Activated CD4-positive, alpha-beta T cell treated with anti-CD3 and anti-CD28 coated beads, Interleukin-2, Interleukin-4, amounts not matched to agents 100 ng/mL and 50 ng/mL, durations not matched to agents 16 hours and 8 hours (primary cell): ENCODE results near the gene SLC25A38.

Source experiments
- DNase-seq: peaks from one replicate; pipeline ENCODE4 v3.0.0-alpha.2; 2020; ENCODE audit warnings: low spot score

SLC25A38 gene

GRCh38 chr3:39433642-39434041 is 50.5 kb downstream of the SLC25A38 start:
- DNase-seq = no peak

- DNase-seq = no peak
These were observed 51.4 kb downstream of the SLC25A38 start for GRCh38 chr3:39434574-39434973.

DNA sequence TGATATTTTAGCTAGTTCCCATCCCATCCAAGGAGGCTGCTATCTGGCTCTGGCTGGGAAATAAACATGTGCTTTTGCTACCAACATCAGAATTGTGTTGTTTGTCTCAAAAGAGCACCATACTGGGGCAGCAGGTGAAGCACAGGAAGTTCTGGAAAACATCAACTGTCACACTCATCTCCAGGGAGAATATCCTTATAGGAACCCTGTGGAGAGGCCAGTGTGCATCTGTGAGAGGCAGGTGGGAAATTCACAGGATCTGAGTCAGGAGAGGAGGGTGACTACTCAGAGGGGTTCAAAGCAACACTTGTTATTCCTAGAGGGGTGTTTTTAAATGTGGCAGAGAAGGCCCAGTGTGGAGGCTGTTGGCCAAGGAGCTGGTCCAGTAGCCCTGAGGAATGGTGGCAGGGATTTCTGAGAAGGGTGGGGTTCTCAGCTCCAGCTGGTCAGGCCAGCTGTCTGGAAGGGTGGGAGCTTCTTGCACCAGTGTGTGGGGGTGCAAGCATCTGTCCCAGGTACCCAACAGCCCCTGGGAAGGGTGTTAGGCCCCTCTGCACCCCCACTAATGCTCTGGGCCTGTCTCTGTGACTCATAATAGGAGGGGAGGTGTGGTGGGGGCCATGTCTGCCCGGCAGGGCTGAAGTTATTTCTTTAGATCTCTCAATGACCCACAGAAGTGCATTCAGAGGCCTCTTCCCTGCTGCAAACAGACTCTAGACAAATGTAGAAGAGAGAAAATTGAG is 52.0 kb downstream of the SLC25A38 start:
- no peak for DNase-seq

DNA sequence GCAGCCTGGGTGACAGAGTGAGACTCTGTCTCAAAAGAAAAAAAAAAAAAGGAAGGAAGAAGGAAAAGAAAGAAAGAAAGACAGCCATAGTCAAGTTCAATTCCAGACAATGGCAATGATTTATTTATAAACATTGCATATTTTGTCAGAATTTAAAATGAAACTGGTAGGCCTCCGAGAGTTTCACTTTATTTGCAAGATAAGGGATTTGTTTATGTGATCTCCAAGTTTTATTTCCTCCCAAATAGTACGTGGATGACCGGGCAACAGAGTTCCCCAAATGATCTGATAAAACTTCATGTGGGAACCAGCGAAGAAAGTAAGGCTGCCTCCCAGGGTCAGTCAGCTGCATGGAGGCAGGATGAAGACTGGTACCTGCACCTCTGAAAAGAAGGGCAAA is 55.7 kb downstream of the SLC25A38 start:
- DNase-seq = no peak

- DNase-seq = no peak
These were observed 57.1 kb downstream of the SLC25A38 start for GRCh38 chr3:39440316-39440715.

DNA sequence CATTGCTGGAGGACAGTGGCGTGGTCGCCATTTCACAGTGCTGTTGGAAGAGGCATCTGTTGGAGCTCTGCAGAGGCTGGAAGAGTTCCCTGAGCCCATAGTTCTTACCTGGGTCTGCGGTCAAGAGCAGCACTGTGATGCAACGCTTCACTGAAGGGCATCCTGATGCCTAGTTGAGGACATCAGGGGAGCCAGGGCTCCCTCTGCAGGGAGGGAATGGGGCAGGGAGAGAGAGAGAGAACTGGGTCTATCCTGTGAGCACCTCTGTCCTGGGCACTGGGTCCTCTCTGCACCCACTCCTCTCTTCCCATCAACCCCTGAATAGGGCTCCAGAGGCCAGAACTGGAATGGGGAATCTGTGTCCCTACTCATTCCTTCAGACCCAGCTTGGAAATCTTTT is 60.4 kb downstream of the SLC25A38 start:
- no peak for DNase-seq

GRCh38 chr3:39445927-39446326 is 62.8 kb downstream of the SLC25A38 start:
- no peak for DNase-seq

DNA sequence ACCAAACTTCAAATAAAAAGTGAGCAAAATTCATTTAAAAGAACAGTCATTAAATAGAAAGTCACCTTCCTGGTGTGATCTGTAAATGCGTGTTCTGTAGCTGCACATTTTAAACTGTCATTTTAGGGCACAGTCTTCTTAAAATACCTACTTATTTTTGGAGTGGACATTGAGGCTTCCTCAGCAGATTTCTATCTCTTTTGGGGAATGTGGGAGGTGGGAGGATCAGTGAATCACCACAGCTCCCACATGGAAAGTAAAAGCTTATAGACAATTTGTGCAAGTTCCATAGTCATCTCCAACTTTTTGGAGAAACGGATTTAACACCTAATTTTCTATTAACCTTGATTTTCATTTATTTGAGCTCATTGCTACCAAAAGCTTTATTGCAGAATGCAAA is 63.3 kb downstream of the SLC25A38 start:
- no peak for DNase-seq
